ENCODE results near the gene PTPRN2. TPM values are rescaled to one million over a fixed set of nuclear protein-coding genes. Genes with fewer than 3 reads are reported as not detected.

Gene PTPRN2
- total and polyA plus RNA-seq, 2 of the 8 experiments (the other 6 are each of a cell fraction or from before 2014, with no cell fraction given): 2.6 to 4.5 TPM

- Histone ChIP-seq H3K79me2 (ENCODE audit: control insufficient read depth in 1 of 2, insufficient read depth in 2 of 2, low read length in 2 of 2) (no peaks in the 10 kb centered on the region), H3K23me2 (ENCODE audit: low read depth, low read length) (no peaks in the 10 kb centered on the region), H3K79me1 (ENCODE audit: low read depth, low read length) (no peaks in the 10 kb centered on the region; the same call in 1 of the 2 replicates), H3K23ac (ENCODE audit: insufficient read length) (no peak overlapping the region), H4K5ac (ENCODE audit: insufficient read length, low read depth, low read length) (no peak overlapping the region), H2BK20ac (ENCODE audit: low read length) (no peak overlapping the region), H4K91ac (replicated peaks; ENCODE audit: insufficient read length, low read length) (no peak overlapping the region), H2AFZ (ENCODE audit: low read length) (no peak overlapping the region), H3K18ac (ENCODE audit: extremely low read depth, low read length) (no peak overlapping the region), H3K4me1 (replicated peaks in 1 of 4; ENCODE audit: control insufficient read depth in 3 of 4, insufficient read depth in 4 of 4, low read length in 3 of 4) (peaks cover 0 to 3% (median 0%) of the 10 kb centered on the region in 4 experiments; a peak in 1 of 7 replicates), H2BK12ac (ENCODE audit: low read depth, low read length) (no peak overlapping the region), H2BK5ac (ENCODE audit: low read depth, low read length) (no peak overlapping the region), H3K36me3 (ENCODE audit: control insufficient read depth in 2 of 4, insufficient read depth in 4 of 4, low read length in 3 of 4) (no peaks in the 10 kb centered on the region), H3K27ac (ENCODE audit: low read depth, low read length) (no peak overlapping the region), H4K8ac (ENCODE audit: extremely low read depth, insufficient read depth, low read length) (no peak overlapping the region), H2BK120ac (replicated peaks; ENCODE audit: low read depth, low read length) (no peak overlapping the region), H3K27me3 (replicated peaks in 1 of 4; ENCODE audit: control insufficient read depth in 3 of 4, extremely low read depth in 1 of 4, insufficient read depth in 3 of 4, low read length in 3 of 4) (no peaks in the 10 kb centered on the region), H3K14ac (ENCODE audit: insufficient read length) (no peak overlapping the region), H3K4me3 (ENCODE audit: extremely low read depth in 1 of 4, insufficient read depth in 2 of 4, low read depth in 3 of 4, low read length in 4 of 4) (no peak overlapping the region), H3K56ac (replicated peaks; ENCODE audit: insufficient read length, low read depth, low read length) (no peak overlapping the region), H3K4ac (replicated peaks; ENCODE audit: insufficient read length, low read depth, low read length) (no peak overlapping the region), H2BK15ac (ENCODE audit: low read length) (no peak overlapping the region), H3K9ac (replicated peaks in 1 of 4; ENCODE audit: extremely low read depth in 1 of 4, low read depth in 3 of 4, low read length in 3 of 4) (no peak overlapping the region), H3K9me3 (ENCODE audit: insufficient read depth in 2 of 2, low read depth in 1 of 2, low read length in 1 of 2) (peaks cover 18 to 58% of the 10 kb centered on the region in 2 experiments; a peak in 3 of 4 replicates), H4K20me1 (replicated peaks in 1 of 2; ENCODE audit: control insufficient read depth in 1 of 2, insufficient read depth in 2 of 2, low read length in 2 of 2) (no peaks in the 10 kb centered on the region), H2AK5ac (ENCODE audit: low read depth, low read length) (no peak overlapping the region), H3K4me2 (ENCODE audit: insufficient read depth in 1 of 2, low read depth in 2 of 2, low read length in 2 of 2) (no peak overlapping the region)
- CTCF ChIA-PET (ENCODE audit: partially characterized antibody): interaction anchor here (0.9 to 2.0 kb wide), 2 partner anchors 9 to 178 kb away, joined by 3 to 5 read pairs; no protein-coding TSS in a partner anchor
- DNase-seq (ENCODE audit: low read depth in 1 of 2, low spot score in 2 of 2): no peak
- 69% methylated on average over 7 of the region's 7 CpGs; no CpG with 5 or more reads in 1 of the 2 experiments for WGBS, 2 experiments (ENCODE audit: extremely low coverage in 1 of 2, insufficient coverage in 1 of 2, insufficient read length in 1 of 2, insufficient replicate concordance in 2 of 2, low coverage in 1 of 2, low lambda C conversion rate in 2 of 2, missing lambda C conversion rate in 1 of 2)
- FAIRE-seq: no peak
- POLR2A ChIA-PET (ENCODE audit: partially characterized antibody): interaction anchor here (0.5 kb wide), 1 partner anchor 315 kb away, joined by 3 read pairs; no protein-coding TSS in a partner anchor
- no peak for TF ChIP-seq RNF2 (IDR thresholded peaks at IDR 0.05; ENCODE audit: borderline replicate concordance, low read depth, low read length, missing control alignments, poor library complexity, severe bottlenecking)
- no peak for TF ChIP-seq POLR2AphosphoS5 (IDR thresholded peaks at IDR 0.05; ENCODE audit: low read depth, low read length)
- TF ChIP-seq FOSL1 (IDR thresholded peaks at IDR 0.05; ENCODE audit: insufficient read depth, low read depth, low read length): no peak
- no peak for TF ChIP-seq TCF12 (IDR thresholded peaks at IDR 0.05; ENCODE audit: low read depth, low read length)
- TF ChIP-seq EZH2 (IDR thresholded peaks at IDR 0.05; ENCODE audit: low read depth, low read length, severe bottlenecking): no peak
- no peak for TF ChIP-seq CTCF (IDR thresholded peaks at IDR 0.05; ENCODE audit: control extremely low read depth in 1 of 3, insufficient read depth in 1 of 3, low read depth in 1 of 3, low read length in 3 of 3)
- no peak for TF ChIP-seq MAX (IDR thresholded peaks at IDR 0.05)
- TF ChIP-seq MAFK (IDR thresholded peaks at IDR 0.05; ENCODE audit: low read depth, low read length): no peak
- no peak for TF ChIP-seq CTBP2 (IDR thresholded peaks at IDR 0.05; ENCODE audit: borderline replicate concordance, insufficient read depth, insufficient read length, low read length)
Measured at GRCh38 chr7:158255558-158255957, 332.1 kb downstream of the PTPRN2 start.

All from H1 (cell line).